Measurements from ENCODE around the gene CTNS. TPM values are rescaled to one million over a fixed set of nuclear protein-coding genes. Genes with fewer than 3 reads are reported as not detected.

CTNS gene
- total RNA-seq, 1 experiment from 2014 or later, result 20.4 TPM

- Histone ChIP-seq H3K4me3 (ENCODE audit: low read depth in 2 of 2, low read length in 2 of 2) (no peak overlapping the region), H3K27me3 (ENCODE audit: control insufficient read depth, insufficient read depth, low read length) (no peaks in the 10 kb centered on the region), H3K4me1 (ENCODE audit: control insufficient read depth, insufficient read depth, low read length) (peaks cover 4% of the 10 kb centered on the region), H3K9me3 (ENCODE audit: control insufficient read depth, insufficient read depth, low read depth, low read length) (no peaks in the 10 kb centered on the region), H3K27ac (ENCODE audit: low read length) (no peak overlapping the region), H3K36me3 (ENCODE audit: control insufficient read depth, insufficient read depth, low read length) (no peaks in the 10 kb centered on the region)
- TF ChIP-seq POLR2AphosphoS5 (IDR thresholded peaks at IDR 0.05; ENCODE audit: low read depth, low read length) (no peak), TCF7L2 (IDR thresholded peaks at IDR 0.05; ENCODE audit: low read depth, low read length) (no peak), SIN3A (IDR thresholded peaks at IDR 0.05; ENCODE audit: borderline replicate concordance, insufficient read depth, low read depth, low read length) (no peak), REST (IDR thresholded peaks at IDR 0.05; ENCODE audit: insufficient read depth in 1 of 2, low read depth in 2 of 2, low read length in 1 of 2) (no peak)
- TF ChIP-seq, protein P1, sequence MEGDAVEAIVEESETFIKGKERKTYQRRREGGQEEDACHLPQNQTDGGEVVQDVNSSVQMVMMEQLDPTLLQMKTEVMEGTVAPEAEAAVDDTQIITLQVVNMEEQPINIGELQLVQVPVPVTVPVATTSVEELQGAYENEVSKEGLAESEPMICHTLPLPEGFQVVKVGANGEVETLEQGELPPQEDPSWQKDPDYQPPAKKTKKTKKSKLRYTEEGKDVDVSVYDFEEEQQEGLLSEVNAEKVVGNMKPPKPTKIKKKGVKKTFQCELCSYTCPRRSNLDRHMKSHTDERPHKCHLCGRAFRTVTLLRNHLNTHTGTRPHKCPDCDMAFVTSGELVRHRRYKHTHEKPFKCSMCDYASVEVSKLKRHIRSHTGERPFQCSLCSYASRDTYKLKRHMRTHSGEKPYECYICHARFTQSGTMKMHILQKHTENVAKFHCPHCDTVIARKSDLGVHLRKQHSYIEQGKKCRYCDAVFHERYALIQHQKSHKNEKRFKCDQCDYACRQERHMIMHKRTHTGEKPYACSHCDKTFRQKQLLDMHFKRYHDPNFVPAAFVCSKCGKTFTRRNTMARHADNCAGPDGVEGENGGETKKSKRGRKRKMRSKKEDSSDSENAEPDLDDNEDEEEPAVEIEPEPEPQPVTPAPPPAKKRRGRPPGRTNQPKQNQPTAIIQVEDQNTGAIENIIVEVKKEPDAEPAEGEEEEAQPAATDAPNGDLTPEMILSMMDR (IDR thresholded peaks at IDR 0.05), result no peak
- BruUV-seq (replicated peaks), result no TSS peak
- ChIA-PET CTCF (interaction anchor here (0.7 kb wide), 1 partner anchor 400 kb away, joined by 3 read pairs; no protein-coding TSS in a partner anchor), POLR2A (no interaction called here)
- no peak for DNase-seq (ENCODE audit: low read depth, low spot score)
- no peak for ATAC-seq
- intact Hi-C loops (cut with micrococcal nuclease; ENCODE audit: unreplicated experiment), result no loop called here
- in situ Hi-C loops (cut with HindIII; ENCODE audit: low pct_unique_long_range_greater_than_20kb, low sequenced_read_pairs), result no loop called here
Observed at GRCh38 chr17:3693141-3693540, 56.6 kb downstream of the CTNS start.

DNA sequence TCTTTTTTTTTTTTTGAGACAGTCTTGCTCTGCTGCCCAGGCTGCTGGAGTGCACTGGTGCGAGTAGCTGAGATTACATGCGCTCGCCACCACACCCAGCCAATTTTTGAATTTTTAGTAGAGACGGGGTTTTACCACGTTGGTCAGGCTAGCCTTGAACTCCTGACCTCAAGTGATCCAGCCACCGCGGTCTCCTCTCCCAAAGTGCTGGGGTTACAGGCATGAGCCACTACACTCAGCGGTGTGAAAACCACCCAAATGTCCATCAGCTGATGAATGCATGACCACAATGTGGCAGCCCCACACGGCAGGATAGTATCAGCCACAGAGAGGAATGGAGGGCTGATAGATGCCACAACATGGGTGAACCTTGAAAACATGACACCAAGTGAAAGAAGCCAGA lies 57.3 kb downstream of the CTNS start:
- in situ Hi-C loops (cut with HindIII; ENCODE audit: low pct_unique_long_range_greater_than_20kb, low sequenced_read_pairs), result no loop called here
- CTCF ChIA-PET, result no interaction called here
- intact Hi-C loops (cut with micrococcal nuclease; ENCODE audit: unreplicated experiment), result no loop called here

More for the DNA sequence above, 57.3 kb downstream of the CTNS start:
- peaks cover 4% of the 10 kb centered on the region for H3K4me1 ChIP-seq (ENCODE audit: control insufficient read depth, insufficient read depth, low read length)
- TF ChIP-seq SIN3A (IDR thresholded peaks at IDR 0.05; ENCODE audit: borderline replicate concordance, insufficient read depth, low read depth, low read length), result no peak
- TF ChIP-seq REST (IDR thresholded peaks at IDR 0.05; ENCODE audit: insufficient read depth in 1 of 2, low read depth in 2 of 2, low read length in 1 of 2), result no peak
- TF ChIP-seq POLR2AphosphoS5 (IDR thresholded peaks at IDR 0.05; ENCODE audit: low read depth, low read length), result no peak
- TF ChIP-seq TCF7L2 (IDR thresholded peaks at IDR 0.05; ENCODE audit: low read depth, low read length), result no peak
- TF ChIP-seq, protein P1 (IDR thresholded peaks at IDR 0.05), result no peak
- DNase-seq (ENCODE audit: low read depth, low spot score), result no peak
- no peaks in the 10 kb centered on the region for H3K27me3 ChIP-seq (ENCODE audit: control insufficient read depth, insufficient read depth, low read length)
- H3K4me3 ChIP-seq (ENCODE audit: low read depth in 2 of 2, low read length in 2 of 2), result no peak overlapping the region
- ATAC-seq, result no peak
- no peaks in the 10 kb centered on the region for H3K9me3 ChIP-seq (ENCODE audit: control insufficient read depth, insufficient read depth, low read depth, low read length)
- no TSS peak for BruUV-seq (replicated peaks)
- no peaks in the 10 kb centered on the region for H3K36me3 ChIP-seq (ENCODE audit: control insufficient read depth, insufficient read depth, low read length)
- POLR2A ChIA-PET, result no interaction called here
- no peak overlapping the region for H3K27ac ChIP-seq (ENCODE audit: low read length)

Data from Panc1 (cell line).